Stimulated activated CD4-positive, alpha-beta T cell treated with anti-CD3 and anti-CD28 coated beads, Interleukin-12 subunit alpha, Interleukin-12 subunit beta, amount 100 ng/mL, for 24 hours (primary cell): ENCODE results near the gene TRPM3.

Experiments
- DNase-seq, 2 experiments: peaks; one replicate each; pipeline ENCODE4 v3.0.0-alpha.2; 2020; ENCODE audit warnings: low read depth in 2 of 2

Gene TRPM3

GRCh38 chr9:70610287-70610644 is 511.2 kb downstream of the TRPM3 start:
- no peak for DNase-seq

GRCh38 chr9:70609542-70610286 is 511.7 kb downstream of the TRPM3 start:
- no peak for DNase-seq

DNA sequence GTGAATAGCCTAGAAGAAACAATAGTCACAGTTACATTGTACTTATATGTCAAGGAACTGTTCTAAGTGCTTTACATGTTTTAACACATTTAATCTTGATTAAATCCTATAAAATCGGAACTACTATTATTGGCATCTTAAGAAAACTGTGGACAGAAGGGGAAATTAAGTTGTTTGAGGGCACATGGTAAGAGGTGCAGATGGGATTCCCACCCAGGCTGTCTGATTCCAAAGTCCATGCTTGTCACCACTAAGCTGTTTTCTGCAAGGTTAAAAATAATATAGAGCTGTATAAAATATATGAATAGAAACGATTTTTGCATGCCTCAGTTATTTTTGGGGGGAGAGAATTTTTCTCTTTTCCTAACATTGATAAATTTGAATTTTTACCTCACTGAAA is 512.4 kb downstream of the TRPM3 start:
- DNase-seq: no peak

GRCh38 chr9:70607926-70608325 is 513.5 kb downstream of the TRPM3 start:
- DNase-seq: no peak

DNA sequence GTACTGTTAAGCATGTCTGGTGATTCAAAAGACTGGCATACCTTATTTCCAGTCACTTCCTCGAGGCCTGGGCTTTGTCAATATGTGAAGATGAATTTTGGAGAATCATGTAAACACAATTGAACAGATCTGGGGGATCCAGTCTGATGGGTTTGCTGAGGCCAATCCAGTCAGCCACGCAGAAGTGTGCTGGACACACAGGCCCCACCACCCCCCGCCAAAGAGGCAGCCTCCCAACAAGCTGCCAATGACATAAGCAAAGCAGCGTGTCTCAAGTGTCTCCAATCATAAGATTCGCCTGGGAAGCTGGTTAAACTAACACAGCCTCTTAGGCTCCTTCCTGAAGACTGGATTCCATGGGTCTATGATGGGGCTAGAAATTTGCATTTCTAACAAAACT is 514.1 kb downstream of the TRPM3 start:
- no peak for DNase-seq

- no peak for DNase-seq
Observed at GRCh38 chr9:70603020-70603411, 518.4 kb downstream of the TRPM3 start.

DNA sequence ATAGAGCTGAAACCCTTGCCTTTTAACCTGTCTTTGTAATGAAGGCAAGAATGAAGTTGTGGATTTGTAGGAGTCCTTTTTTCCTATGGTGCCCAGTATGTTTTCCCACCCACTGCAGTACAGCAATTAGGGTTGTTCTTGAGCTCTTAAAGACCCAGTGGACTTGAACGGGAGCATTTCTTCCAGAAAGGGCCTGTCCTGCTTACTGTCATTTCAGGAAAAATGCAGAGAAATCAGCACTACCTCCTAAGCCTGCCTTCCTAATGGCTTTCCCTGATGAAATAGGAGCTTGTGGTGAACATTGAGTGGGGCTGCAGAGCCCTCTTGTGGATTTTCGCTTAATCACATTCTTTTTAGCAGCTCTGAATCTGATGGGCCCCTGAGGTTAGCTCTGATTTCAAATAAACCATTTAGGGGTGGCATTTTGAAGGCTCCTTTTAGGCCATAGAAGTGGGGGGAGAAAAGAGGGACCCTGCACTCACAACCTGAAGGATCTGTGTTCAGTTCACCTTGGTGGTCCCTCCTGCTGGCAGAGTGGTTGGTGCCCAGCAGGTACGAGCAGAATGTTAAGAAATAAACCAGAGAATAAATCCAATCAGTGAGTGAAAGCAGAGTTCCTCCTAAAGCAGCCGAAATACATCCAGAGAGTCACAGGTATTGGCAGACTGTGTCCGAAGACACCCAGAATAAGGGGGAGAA is 519.0 kb downstream of the TRPM3 start:
- peak in 1 of 2 experiments; percentile 7 for DNase-seq

- DNase-seq: no peak
Observed at GRCh38 chr9:70601000-70601951, 520.1 kb downstream of the TRPM3 start.

DNA sequence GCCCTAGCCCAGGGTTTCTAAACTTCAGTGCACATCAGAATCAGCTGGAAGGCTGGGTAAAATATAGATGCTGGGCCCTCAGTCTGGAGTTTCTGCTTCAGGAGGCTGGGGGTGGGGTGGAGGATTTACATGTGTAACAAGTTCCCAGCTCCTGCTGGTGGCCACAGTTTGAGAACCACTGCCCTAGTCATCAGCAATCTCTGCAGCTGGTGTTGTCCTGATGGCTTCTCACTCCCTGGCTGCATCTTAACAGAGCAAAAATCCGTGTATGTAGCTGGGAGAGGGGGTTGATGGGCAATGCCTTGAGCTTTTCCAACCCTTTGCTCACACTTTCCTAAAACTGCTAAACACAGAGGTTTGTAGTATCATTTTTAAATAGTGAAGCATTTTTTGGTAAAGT is 520.9 kb downstream of the TRPM3 start:
- DNase-seq: no peak

- DNase-seq: no peak
Observed at GRCh38 chr9:70597886-70598285, 523.5 kb downstream of the TRPM3 start.

DNA sequence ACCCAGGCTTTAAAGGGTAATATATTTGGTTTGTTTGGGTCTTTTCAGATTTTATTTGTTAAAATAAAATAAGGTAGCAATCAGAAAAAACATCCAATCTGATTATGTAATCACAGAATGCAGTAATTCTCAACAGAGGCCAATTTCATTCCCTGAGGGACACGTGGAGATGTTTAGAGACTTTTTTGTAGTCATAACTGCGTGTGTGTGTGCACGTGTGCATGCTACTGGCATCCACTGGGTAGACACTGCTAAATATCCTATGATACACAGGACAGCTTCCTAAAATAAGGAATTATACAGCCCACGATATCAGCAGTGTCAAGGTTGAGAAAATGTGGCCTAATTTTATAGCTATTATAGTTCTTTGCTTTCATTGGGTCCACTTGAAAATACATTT is 526.2 kb downstream of the TRPM3 start:
- no peak for DNase-seq

- no peak for DNase-seq
Observed at GRCh38 chr9:70594386-70594944, 527.0 kb downstream of the TRPM3 start.

GRCh38 chr9:70593241-70593640 is 528.2 kb downstream of the TRPM3 start:
- DNase-seq: no peak

- DNase-seq: no peak
Observed at GRCh38 chr9:70590315-70590677, 531.1 kb downstream of the TRPM3 start.

- no peak for DNase-seq
Observed at GRCh38 chr9:70589571-70590314, 531.7 kb downstream of the TRPM3 start.

DNA sequence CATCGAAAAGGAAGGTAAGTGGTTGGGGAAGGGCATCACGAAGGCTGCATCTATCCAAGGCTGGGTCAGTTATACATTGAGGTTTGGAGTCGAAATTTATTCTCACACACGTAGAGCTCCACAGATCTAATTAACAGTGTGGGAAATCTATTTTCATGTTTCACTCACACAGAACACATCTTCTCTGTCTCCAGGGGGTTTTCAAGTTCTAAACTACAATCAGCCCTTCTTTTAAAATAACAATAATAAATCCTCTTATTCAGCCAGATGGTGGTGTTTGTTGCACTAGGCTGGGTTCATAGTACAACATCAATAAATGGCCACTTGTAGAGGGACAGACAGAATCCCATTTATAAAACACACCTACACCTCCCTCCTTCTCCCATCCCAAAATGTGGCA is 532.4 kb downstream of the TRPM3 start:
- no peak for DNase-seq

GRCh38 chr9:70588381-70588780 is 533.0 kb downstream of the TRPM3 start:
- no peak for DNase-seq

DNA sequence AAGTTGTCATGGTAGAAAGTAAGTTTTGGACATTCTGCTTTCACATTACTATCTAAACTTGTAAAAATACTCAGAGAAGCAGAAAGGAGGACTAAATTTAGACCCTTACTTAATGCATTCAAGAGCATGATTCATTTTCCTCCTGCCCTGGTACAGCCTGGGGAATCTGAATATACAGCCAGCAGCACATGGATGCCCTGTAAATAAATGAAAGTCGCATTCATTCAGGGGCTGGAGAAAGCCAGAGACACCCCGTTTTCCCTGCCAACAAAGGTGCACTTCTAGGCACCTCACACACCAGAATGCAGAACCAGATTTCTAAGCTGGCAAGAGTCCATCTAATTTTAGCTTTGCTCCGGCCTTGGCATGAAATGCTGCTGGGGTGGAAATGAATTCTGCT is 534.2 kb downstream of the TRPM3 start:
- no peak for DNase-seq

DNA sequence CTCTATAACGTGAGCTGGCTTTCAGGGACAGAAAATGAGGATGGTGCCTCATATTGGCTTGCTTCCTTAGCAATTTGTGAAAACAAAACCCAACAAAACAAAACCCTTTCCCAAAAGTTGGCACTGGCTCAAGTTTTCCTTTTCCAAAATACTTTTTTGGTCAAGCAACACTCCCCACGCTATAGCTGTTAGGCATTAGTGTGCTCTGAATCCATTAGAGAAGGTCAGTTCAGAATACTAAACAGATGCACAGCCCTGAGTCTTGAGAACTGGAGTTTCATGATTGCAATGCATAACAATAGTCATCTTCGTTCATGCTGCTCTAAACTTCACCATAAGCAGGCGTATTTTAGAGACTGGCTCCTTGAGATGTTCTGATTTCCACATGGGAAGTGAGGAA is 534.9 kb downstream of the TRPM3 start:
- no peak for DNase-seq

DNA sequence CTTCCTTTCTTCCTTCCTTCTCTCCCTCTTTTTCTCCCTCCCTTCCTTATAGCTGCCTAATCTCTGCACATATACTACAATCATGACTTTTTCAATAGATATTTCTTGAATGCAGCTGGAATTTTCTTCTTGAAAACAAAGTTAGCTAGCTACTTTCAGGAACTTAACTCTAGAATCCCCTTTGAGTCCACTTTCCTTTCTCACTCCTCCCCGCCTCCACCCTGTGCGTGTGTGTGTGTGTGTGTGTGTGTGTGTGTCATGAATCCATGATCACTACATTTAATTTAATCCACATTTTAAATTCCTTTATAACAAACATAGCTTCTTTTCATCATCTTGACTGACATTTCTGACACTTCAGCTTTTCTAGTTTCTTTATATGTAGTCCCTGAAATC is 539.5 kb downstream of the TRPM3 start:
- no peak for DNase-seq

GRCh38 chr9:70581214-70581954 is 540.0 kb downstream of the TRPM3 start:
- no peak for DNase-seq
